ENCODE measurements around the gene HRH3. TPM values are rescaled to one million over a fixed set of nuclear protein-coding genes. Genes with fewer than 3 reads are reported as not detected.

Gene HRH3
- total RNA-seq, 1 donor from 2014 or later: 0.07 TPM

DNA sequence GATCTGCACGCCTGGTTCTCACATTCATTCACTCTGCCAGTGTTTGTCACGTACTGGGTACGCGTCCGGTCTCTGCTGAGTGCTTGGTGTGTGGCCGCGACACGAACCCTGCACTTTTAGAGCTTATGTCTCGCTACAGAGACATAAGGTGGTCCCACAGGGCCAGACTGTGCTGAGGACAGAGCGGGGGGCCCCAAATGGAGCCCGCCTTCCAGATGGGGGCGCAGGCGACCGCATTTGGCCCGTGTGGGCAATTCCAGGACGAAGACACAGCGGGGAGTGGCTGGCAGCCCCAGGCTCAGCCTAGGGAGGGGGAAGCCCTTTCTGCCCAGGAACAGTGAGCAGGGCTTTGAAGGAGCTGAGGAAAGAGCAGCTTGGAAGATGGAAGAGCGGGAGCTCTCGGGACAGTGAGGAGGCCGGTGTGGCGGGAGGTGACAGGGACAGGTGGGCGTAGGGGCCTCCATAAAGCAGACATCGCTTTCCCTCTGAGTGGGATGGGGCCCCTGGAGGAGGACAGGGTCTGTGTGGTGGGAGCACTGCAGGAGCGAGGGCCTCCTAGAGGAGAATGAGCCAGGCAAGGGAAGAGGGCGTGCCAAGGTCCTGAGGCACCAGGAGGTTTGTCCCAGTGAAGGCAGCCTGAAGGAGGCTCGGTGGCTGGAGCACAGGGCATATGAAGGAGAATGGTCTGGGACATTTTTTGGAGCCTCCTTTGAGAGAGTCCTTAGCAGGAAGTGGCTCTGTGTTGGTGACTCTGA lies 45.0 kb downstream of the HRH3 start:
- TF ChIP-seq EZH2 (IDR thresholded peaks at IDR 0.05; ENCODE audit: insufficient read depth, low read length): no peak
- TF ChIP-seq, protein P1, sequence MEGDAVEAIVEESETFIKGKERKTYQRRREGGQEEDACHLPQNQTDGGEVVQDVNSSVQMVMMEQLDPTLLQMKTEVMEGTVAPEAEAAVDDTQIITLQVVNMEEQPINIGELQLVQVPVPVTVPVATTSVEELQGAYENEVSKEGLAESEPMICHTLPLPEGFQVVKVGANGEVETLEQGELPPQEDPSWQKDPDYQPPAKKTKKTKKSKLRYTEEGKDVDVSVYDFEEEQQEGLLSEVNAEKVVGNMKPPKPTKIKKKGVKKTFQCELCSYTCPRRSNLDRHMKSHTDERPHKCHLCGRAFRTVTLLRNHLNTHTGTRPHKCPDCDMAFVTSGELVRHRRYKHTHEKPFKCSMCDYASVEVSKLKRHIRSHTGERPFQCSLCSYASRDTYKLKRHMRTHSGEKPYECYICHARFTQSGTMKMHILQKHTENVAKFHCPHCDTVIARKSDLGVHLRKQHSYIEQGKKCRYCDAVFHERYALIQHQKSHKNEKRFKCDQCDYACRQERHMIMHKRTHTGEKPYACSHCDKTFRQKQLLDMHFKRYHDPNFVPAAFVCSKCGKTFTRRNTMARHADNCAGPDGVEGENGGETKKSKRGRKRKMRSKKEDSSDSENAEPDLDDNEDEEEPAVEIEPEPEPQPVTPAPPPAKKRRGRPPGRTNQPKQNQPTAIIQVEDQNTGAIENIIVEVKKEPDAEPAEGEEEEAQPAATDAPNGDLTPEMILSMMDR (IDR thresholded peaks at IDR 0.05; ENCODE audit: insufficient read depth, low read depth, low read length): no peak
- H3K4me1 Mint-ChIP-seq (ENCODE audit: low read depth, unreplicated experiment): no peaks in the 10 kb centered on the region
- H3K36me3 ChIP-seq (ENCODE audit: insufficient read depth, low read length): peaks cover 12% of the 10 kb centered on the region
- no peak overlapping the region for H3K4me3 Mint-ChIP-seq (ENCODE audit: unreplicated experiment)
- H3K9ac ChIP-seq (ENCODE audit: low read length): no peak overlapping the region
- FAIRE-seq: no peak
- no peaks in the 10 kb centered on the region for H3K9me3 Mint-ChIP-seq (ENCODE audit: unreplicated experiment)
- no peak overlapping the region for H3K27ac Mint-ChIP-seq (ENCODE audit: unreplicated experiment)
- no peak for DNase-seq (ENCODE audit: low read depth)
- no peaks in the 10 kb centered on the region for H3K79me2 ChIP-seq (ENCODE audit: insufficient read depth, low read length)
- no peak overlapping the region for H2AFZ ChIP-seq (ENCODE audit: low read depth, low read length)
- no peaks in the 10 kb centered on the region for H4K20me1 ChIP-seq (ENCODE audit: insufficient read depth, low read length)
- H3K27ac ChIP-seq (ENCODE audit: low read depth, low read length): no peak overlapping the region
- H3K27me3 ChIP-seq (ENCODE audit: insufficient read depth, low read length): no peaks in the 10 kb centered on the region
- H3K27me3 Mint-ChIP-seq (ENCODE audit: low read depth, unreplicated experiment): no peaks in the 10 kb centered on the region
- H3K4me3 ChIP-seq (ENCODE audit: insufficient read depth, low read depth, low read length): no peak overlapping the region
- no peaks in the 10 kb centered on the region for H3K9me3 ChIP-seq (ENCODE audit: insufficient read depth, low read depth, low read length)
- H3K4me2 ChIP-seq (ENCODE audit: low read length): no peak overlapping the region
- peaks cover 7% of the 10 kb centered on the region for H3K36me3 Mint-ChIP-seq (ENCODE audit: low read depth, unreplicated experiment)
- H3K4me1 ChIP-seq (ENCODE audit: insufficient read depth, low read length): no peaks in the 10 kb centered on the region

DNA sequence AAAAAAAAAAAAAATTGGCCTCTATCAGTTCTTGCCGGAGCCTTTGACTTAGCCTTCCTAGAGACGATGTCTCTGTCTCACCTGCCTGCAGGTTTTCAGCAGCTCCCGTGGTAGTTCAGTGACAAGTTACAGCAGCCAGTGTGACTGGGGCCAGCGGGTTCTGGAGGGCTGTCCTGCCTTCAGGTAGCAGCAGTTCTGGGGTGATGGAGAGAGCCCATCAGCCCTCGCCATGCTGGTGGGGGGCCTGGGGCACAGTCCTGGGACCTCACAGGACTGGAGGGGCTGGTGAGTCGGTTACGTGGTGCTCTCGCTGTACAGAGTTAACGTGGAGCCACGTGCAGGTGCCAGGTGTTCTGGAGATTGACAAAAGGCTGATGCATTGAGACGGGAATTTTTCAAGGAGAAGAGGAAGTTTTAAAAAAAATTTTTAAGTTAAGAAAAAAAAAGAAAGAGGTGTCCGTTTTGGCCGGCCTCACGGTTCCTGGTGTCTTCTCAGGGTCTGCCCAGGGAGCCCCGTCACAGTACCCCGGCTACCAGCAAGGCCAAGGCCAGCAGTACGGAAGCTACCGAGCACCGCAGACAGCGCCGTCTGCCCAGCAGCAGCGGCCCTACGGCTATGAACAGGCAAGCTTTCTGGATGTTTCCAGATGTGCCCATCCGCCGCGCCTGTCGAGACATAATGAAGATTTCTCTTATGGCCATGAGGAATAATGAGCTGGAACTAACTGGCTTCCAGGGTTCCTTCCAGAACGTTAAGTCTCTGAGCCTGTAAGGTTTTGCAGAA lies 45.9 kb downstream of the HRH3 start:
- Histone ChIP-seq H2AFZ (ENCODE audit: low read depth, low read length) (no peak overlapping the region), H3K36me3 (ENCODE audit: insufficient read depth, low read length) (peaks cover 13% of the 10 kb centered on the region), H3K9ac (ENCODE audit: low read length) (no peak overlapping the region), H3K27ac (ENCODE audit: low read depth, low read length) (no peak overlapping the region), H3K4me1 (ENCODE audit: insufficient read depth, low read length) (no peaks in the 10 kb centered on the region), H3K79me2 (ENCODE audit: insufficient read depth, low read length) (no peaks in the 10 kb centered on the region), H3K4me2 (ENCODE audit: low read length) (no peak overlapping the region), H4K20me1 (ENCODE audit: insufficient read depth, low read length) (no peaks in the 10 kb centered on the region), H3K4me3 (ENCODE audit: insufficient read depth, low read depth, low read length) (no peak overlapping the region), H3K27me3 (ENCODE audit: insufficient read depth, low read length) (no peaks in the 10 kb centered on the region), H3K9me3 (ENCODE audit: insufficient read depth, low read depth, low read length) (no peaks in the 10 kb centered on the region)
- no peaks in the 10 kb centered on the region for H3K9me3 Mint-ChIP-seq (ENCODE audit: unreplicated experiment)
- DNase-seq (ENCODE audit: low read depth) (no peak), FAIRE-seq (no peak)
- peaks cover 7% of the 10 kb centered on the region for H3K36me3 Mint-ChIP-seq (ENCODE audit: low read depth, unreplicated experiment)
- no peaks in the 10 kb centered on the region for H3K4me1 Mint-ChIP-seq (ENCODE audit: low read depth, unreplicated experiment)
- no peaks in the 10 kb centered on the region for H3K27me3 Mint-ChIP-seq (ENCODE audit: low read depth, unreplicated experiment)
- H3K4me3 Mint-ChIP-seq (ENCODE audit: unreplicated experiment): no peak overlapping the region
- TF ChIP-seq, protein P1 (IDR thresholded peaks at IDR 0.05; ENCODE audit: insufficient read depth, low read depth, low read length): no peak
- no peak for TF ChIP-seq EZH2 (IDR thresholded peaks at IDR 0.05; ENCODE audit: insufficient read depth, low read length)
- no peak overlapping the region for H3K27ac Mint-ChIP-seq (ENCODE audit: unreplicated experiment)

All from astrocyte (in vitro differentiated cells and primary cell).